Dermis blood vessel endothelial cell (primary cell): ENCODE results near the gene TMEM255B. TPM values are rescaled to one million over a fixed set of nuclear protein-coding genes. Genes with fewer than 3 reads are reported as not detected.

Experiments used
- DNase-seq: peaks from one replicate; pipeline ENCODE4 v3.0.0; 2010
- total RNA-seq: library from RNA; depleted of rRNA; stranded (reverse); fragments of >200 nt; gene quantifications from 2 replicates; pipeline ENCODE4 v1.2.3, GENCODE V29; 2014

Gene TMEM255B
- total RNA-seq, 1 donor from 2014 or later = 72.3 TPM

DNA sequence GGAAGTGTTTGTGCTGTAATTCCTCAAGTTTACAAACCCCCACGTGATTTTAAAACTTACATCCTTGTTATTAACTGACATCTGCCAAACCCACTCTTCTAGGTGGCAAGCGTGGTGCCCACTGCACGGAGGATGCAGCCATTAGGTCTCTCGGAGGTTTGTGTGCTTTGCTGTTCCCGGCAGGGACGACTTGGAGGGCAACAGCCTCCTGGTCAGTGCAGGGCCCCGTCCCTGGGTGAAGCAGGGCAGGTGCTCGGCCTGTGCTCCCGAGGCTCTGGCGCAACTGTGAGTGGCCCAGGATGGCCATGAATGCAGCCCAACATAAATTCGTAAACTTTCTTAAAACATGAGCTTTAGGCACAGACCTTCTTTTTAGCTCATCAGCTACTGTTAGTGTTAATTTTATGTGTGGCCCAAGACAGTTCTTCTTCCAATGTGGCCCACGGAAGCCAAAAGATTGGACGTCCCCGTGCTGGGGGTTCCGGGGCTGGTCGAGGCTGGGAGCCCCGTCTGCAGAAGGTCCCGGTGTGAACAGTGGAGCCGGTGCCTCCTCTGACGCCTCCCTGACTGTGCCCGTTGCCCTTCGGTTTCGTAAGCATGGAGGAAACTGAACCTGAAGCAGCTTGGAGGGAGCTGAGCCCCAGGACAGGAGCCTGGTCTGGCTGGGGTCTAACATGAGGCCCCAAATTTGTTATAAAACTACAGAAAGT, 93.0 kb downstream of the TMEM255B start:
- no peak for DNase-seq

DNA sequence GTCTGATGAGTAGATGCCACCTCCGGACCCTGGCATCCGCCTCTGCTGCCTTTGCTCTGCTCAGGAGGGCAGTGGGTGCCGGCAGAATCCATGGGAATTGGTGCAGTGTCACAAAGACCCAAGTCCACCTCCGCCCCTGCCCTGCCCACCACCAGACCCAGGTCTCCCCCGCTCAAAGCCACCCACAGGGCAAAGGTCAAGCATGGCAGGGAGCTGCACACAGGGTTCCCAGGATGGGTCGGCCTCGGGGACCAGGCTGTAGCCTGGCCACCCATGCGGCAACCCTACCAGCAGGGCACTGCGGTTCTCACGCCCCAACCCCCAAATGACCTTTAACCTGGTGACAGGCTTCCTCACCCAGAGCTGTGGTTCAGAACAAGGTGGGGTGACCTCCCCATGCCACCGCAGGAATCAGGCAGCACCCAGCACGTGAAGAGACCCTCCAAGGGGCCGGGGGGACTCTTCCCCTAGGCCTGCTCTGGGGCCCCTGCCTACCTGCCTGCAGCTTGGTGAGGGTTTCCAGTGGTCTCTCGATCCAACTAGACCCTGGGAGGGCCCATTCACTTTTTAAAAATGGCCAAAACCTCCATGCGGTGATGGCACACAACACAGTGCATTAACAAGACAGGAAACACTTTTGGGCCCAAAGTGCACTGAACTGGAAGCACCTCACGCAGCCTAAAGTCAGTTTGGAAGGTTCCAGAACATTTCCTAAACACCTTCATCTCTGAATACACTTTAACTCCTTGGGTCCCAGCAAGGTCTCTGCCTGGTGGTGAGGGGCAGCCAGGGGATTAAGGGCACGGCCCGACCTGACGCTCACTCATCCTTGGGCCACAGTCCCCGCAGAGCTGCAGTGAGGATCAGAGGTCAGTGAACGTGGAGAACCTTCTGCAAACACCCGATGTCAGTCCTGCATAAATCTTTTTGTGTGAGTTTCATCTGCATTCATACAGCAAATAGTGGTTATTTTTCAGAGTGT, 93.8 kb downstream of the TMEM255B start:
- no peak for DNase-seq

DNA sequence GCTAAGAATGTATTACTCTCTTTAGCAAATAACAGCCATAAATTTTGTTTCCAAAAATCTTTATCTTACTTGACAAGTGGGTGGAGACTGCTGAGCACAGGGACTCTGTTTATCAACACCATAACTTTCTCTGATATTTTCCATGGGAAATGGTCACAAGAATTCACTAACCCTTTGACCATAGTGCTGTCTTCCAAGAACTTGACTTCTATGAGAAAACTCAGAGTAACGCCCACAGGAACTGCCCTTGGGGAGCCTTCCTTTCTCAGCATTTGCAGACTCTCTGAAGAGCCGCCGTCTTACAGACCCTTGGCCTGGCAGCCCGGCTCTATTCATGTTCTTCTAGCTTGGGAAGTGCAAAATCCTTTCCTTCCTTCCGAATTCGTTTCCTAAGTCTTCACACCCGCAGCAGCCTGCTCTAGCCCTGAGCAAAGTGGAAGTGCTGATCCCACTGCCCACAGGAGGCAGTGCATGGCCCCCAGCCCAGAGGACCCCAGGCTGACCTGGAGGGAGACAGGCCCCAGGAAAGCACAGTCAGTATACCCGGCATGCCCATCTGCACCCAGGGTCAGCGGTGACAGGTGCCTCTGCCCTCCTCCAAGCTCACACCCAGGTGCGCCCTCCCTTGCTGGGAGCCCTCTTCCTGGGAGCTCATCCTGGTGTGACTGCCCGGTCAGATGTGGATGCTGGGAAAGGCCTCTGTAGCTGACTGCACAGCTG, 94.7 kb downstream of the TMEM255B start:
- no peak for DNase-seq

DNA sequence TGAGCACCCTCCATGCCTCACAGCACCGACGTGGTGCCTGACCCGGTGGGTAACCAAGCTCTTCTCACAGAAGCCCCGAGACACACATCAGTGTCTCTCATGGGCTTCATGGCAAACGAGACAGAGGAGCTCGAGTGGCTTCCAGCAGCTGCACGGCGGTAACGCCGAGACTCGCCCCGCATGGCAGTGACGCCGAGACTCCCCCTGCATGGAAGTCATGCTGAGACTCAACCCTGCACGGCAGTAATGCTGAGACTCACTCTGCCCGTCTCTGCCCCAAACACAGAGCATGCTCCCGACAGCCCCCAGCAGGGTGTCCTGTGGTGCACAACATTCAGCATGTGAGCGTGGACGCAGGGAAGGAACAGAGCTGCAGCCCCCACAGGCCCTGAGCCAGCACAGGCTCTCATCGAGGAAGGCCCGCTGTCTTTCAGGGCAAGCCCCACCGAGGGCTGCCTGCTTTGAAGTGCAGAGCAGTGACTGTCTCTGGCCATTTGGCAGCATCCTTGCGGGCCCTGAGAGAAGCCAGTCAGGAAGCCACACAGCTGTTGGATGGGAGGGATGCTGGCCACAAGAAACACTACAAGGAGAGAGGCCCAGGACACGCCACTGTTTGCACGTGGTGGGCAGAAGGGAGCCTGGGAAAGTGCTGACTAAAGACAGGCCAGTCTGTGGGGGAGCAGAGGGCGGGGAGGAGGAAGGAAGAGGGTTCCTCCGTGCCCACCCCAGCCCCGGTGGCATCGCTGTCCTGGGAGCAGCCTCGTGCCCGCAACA, 95.4 kb downstream of the TMEM255B start:
- no peak for DNase-seq

DNA sequence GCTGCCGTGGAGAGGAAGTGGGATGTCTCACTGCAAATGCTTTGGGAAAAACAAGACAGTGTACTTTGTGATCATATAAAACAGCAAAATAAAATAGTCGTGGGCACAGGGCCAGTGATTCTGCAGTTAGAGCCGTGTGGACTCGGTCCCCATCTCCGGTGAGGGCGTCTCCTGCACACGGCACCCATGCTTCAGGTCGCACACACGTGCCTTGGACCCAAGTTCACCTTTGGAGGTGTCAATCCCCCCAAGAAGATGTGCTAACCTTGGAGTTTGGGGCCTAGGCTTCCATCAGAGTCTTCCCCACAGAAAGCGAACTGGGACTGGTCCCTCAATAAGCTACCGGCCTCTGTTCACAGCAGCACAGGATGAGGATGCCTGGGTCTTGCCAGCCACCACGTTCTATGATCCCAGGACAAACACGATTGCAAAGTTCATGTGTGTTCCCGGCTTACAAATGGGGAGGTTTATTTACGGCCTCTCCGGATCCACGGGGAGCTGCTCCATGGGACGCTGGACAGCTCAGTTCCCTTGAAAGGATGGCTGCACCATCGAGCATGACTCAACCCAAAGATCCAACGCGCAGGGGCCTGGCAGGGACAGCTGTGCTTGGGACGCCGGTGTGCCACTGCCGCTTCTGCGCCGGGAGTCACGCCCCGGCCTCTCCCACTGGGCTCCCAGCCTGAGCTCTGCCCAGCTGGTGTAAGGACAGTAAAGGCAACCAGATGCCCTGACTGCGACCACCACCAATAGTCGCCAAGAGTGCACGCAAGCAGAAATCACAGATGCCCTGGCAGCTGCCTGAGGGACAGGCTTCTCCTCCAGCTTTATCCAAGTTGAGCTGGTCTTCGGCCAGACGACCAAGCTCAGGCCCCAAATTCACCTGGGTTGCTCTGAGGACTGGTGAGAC, 96.2 kb downstream of the TMEM255B start:
- no peak for DNase-seq

DNA sequence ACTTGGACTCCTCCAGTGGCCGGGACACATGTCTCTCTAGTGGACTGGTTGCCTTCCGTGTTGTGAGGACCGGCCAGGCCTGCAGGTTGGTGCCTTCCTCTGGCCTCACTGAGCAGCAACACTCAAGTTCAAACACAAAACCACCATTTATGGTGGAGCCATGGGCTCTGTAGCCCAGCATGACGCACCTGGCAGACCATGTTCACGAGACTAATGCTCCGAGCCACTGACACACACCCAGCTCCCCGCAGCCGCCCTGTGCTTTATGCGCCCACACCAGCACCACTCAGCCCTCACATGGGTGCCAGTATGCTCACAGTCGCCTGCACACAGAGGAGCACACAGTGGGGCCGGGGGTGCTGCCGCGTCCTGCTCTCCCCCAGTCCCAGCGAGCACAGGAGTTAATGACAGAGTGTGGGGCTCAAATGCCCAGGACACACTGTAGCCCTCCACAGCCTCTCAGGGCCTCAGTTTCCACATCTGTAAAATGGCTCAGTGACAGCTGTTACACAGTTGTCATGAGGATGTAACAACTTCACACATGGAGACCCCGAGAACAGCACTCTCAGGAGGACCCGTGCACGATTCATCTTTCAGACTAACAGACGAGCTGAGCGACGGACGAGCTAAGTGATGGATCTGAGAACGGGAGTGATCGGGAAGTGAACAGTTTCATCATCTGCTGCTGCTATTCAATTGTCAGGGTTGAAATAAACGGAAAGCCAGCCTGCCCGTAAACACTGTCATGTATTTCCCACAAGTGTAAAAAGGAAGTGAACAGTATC, 97.1 kb downstream of the TMEM255B start:
- no peak for DNase-seq

DNA sequence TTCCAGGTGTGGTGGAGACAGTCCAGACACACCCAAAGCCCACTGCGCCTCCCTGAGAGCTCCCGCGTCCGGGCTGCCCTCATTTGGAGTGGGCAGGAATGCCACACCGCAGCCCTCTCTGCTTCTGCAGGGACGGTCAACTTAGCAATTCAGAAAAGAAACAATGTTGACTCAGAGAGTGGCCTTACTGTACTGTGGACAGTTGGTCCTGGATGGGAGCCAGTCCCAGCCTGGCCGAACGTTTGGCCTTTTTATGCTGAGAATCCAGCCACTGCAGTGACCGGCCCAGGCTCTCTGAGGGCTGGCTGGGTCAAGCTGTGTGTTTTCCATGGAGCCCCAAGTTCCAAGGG, 97.7 kb downstream of the TMEM255B start:
- peak; percentile 56 for DNase-seq

DNA sequence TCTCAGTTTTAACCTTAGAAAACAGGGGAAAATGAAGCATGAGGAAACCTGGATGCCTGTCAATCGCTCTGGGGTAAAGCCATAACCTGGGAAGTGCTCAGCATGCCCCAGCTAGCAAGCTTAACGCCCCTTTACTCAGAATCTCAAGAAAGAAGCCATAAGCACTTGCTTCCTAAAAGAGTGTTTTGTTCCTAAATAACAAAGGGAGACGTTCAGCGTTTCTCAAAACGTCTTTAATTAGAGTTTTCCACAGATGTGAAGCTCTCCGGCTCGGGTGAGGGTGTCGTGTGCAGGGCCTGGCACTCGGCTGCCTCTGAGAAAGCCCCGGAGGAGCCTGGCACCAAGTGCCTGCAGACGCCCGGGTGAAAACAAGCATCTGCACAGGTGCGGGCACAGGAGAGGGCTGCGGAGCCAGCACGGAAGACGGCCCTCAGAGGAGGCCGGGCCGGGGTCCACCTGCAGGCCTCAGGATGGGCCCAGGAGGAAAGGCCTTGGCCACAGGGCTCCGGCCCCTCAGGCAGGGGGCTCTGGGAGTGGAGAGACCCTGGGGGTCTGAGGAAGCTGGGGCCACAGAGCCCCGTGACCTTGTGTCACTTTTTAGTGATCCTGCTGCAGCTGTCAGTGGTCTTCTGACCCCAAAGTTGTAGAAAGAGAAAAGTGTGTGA, 98.6 kb downstream of the TMEM255B start:
- no peak for DNase-seq

DNA sequence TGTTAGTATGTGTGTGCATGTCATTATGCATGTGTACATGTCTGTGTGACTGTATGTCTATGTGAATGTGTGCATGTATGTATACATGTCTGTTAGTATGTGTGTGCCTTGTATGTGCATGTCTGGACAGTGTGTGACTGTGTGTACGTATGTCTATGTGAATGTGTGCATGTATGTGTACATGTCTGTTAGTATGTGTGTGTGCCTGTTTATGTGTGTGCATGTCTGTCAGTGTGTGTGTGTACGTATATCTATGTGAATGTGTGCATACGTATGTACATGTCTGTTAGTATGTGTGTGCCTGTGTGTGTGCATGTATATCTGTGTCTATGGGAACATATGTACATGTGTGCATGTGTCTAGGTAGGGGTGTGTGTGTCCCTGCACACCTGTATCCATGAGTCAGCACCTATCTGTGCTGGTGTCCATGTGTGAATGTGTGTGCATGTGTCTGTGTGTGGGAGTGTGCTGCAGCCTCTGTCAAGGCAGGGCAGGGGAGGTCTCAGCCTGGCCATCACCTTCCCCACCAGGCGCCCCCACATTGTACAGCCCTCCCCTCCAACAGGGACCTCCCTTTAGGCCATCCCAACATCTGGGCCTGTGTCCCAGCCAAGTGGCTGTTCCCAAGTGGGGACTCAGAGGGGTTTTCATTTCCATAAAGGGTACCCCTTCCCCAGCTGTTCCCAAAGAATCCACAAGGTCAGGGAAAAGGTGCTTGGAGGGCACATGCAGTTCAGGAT, 100.5 kb downstream of the TMEM255B start:
- DNase-seq = no peak

DNA sequence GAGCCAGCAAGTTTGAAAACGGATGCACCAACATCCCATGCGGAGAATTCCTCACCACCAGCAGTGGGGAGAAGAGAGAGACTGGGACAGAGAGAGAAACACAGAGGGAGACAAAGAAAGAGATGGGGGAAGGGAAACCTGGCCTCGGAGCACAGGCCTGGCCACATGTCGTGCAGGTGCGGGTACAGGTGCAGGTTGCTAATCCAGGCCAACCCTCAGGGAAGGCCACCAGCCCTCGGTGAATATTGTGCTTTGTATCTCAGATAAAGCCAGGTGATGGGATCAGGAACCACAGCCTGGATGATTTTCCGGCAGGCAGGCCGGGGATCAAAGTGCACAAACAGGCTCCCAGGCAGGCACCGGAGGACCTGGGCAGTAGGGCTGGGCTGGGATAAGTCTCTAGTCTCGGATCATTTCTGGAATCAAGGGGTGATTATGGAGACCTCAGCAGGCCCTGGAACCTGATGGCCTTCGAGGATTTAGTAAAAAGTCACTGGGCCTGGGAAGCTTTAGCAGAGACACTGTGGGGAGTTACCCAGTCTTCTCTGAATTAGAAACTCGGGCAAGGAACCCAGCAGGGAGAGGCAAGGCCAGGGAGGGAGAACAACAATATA, 101.1 kb downstream of the TMEM255B start:
- DNase-seq = no peak

DNA sequence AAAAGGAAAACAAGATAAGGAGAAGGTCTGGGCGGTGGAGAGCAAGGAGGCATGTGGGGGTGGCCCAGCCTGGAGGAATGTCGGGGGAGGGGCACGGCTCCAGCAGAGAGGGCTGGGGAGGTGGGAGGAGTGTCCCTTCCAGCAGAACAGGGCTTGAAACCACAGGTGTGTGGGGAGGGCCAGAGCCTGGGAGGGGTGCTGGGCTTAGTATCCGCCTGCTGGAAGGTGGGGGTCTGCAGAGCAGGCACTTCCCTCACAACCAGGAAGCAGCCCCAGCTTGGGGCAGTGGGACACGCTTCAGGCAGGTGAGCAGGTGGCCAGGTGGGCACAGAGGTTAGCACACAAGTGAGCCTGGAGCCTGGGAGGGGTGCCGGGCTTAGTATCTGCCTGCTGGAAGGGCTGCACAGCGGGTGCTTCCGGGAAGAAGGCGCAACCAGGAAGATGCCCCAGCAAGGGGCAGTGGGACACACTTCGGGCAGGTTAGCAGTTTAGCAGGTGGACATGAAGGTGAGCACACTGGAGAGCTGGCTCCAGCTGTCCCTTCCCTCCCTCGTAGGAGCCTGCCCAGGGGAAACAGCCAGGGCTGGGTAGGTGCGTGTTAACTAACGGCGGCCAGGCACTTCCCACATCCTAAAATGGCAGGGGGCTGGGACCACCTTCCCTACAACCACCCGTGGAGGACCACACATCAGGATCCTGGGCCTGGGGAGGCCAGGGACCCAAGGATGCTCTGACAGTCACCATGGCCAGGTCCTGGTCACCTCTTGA, 101.8 kb downstream of the TMEM255B start:
- DNase-seq = no peak

DNA sequence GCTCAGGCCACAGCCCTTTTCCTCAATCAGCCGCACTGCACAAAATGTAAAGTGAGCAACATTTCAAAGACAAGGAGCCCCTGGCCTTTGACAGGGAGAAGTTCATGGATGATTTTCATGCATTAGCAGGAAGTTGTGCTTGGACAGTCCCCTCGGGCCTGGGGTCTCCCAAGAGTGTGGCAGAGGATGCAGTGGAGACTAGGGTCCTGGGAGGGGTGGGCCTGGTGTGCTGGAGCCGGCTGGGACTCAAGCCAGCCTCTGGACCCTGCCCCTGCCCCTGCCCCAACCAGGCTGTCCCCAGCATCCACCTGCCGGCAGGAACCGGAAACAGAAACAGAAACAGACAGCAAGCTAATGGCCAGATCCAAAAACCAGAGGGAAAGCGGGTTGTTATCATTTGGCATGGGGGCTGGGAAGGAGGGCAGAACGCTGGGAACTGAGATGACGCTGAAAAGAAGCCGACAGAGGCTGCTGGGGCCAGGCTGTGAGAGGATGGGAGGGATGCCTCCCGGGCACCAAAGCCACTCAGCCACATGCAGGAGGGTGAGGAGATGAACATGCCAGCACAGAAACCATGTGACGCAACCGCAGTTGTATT, 102.5 kb downstream of the TMEM255B start:
- DNase-seq = no peak

DNA sequence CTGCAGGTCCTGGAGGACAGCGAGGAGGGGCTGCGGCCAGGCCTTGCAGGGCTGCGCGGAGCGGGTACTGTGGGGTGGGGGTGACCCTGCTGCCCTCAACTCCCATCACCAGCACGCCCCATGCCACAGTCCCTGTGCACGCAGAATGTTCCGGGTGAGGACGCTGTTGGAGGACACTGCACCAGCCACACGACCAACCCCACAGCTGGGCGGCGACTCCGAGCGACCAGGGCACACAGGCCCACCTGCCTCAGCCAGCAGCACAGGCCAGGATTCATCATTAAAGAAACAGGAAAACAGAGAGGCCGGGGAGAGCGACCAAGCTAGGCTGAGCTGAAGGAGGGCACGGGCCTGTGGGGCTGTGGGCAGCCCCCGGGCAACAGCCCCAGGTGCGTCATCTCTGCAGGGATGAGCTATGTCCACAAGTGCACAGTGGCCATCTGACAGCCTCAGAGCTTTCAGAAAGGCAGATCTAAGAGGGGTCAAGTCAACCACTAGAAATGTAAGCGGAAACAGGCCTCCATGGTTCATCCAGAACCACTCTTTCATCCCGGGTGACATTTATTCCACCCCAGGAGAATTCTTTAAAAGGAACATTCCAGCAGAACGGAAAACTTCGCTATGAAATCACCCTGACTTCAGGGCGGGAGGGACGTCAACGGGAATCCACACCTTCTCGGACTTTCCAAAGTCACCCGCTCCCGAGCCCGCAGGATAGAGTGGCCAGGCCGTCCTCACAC, 103.3 kb downstream of the TMEM255B start:
- no peak for DNase-seq

DNA sequence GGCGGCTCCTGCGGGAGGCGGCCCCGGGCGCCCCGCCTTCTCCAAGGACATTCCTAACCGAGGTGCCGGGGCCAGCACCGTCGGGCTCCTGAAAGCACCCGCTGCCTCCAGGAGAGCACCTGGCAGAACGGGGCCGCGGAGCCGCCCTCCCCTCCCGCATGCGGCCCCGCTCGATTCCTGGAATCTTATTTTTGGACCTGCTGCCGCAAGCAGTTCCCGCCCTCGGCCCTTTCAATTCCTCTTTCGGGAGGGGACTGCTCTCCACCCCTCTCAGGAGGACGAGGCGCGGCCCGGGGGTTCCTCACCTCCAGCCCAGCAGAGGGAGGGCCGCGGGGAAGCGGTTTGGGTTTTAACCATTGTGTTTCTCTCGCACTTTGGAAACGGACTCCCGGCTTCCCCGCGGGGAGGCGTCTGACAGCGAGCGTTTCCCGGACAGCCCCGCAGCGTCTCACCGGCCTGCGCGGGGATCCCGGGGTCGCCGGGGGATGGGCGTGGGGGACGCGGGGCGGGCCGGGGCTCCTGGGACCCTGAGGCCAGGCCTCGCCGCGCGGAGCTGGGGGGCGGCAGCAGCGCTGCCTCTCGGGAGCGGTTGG, 104.0 kb downstream of the TMEM255B start:
- DNase-seq = peak; percentile 36

DNA sequence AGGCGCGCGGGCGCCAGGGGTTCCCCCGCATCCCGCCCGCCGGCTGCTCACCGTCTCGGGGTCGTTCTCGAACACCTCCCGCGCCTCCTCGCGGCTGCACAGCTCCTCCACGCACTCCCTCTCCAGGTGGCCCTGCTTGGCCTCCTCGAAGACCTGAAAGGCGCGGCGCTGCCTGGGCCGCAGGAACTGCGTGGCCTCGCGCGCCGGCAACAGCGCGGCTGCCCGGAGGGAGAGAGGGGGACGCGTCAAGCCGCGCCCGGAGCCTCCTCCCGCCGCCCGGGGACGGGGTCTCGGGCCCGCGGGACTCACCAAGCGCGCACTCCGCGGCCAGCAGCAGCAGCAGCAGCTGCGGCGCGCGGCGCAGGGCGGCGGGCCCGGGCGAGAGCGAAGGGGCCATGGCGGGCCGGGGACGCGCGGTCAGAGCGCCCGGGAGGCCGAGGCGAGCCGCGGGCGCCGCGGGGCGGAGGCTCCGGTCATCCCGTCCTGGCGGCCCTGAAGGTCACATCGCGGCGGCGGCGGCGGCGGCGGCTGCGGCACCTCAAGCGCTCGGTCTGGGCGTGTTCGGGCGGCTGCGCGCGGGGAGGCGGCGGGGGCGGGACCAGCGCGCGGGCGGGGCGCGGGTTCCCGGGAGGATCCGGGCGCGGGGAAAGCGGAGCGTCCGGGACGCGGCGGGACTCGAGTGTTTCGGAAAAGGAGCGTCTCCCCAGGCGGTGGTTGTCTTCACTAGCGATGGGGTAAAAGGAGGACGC, 104.7 kb downstream of the TMEM255B start, which contains the start of gene GAS6:
Gene GAS6, minus strand, starts transcription at position 553 of the 749 bp plus-strand sequence. Its CDS starts 156 bp downstream, at position 397.
- DNase-seq = peak; percentile 56
